Activated naive CD8-positive, alpha-beta T cell (primary cell): Measurements from ENCODE around the gene MEFV.
"Not testable (repeated sequence)": the region's sequence is repeated elsewhere in the genome, so short reads cannot be mapped to it uniquely, and the experiment has no call there.

Source experiments
- H3K27ac Mint-ChIP-seq: one replicate; pipeline ENCODE4 v1.8.0; 2021; ENCODE audit warnings: mixed read lengths
- H3K27me3 Mint-ChIP-seq: one replicate; pipeline ENCODE4 v1.8.0; 2021; ENCODE audit warnings: mixed read lengths
- H3K36me3 Mint-ChIP-seq: one replicate; pipeline ENCODE4 v1.8.0; 2021; ENCODE audit warnings: mixed read lengths
- H3K4me1 Mint-ChIP-seq: one replicate; pipeline ENCODE4 v1.8.0; 2021; ENCODE audit warnings: low read depth, mixed read lengths
- H3K4me3 Mint-ChIP-seq: one replicate; pipeline ENCODE4 v1.8.0; 2021; ENCODE audit warnings: mild to moderate bottlenecking, mixed read lengths
- H3K9me3 Mint-ChIP-seq: one replicate; pipeline ENCODE4 v1.8.0; 2021; ENCODE audit warnings: low read depth, mixed read lengths

Gene MEFV

DNA sequence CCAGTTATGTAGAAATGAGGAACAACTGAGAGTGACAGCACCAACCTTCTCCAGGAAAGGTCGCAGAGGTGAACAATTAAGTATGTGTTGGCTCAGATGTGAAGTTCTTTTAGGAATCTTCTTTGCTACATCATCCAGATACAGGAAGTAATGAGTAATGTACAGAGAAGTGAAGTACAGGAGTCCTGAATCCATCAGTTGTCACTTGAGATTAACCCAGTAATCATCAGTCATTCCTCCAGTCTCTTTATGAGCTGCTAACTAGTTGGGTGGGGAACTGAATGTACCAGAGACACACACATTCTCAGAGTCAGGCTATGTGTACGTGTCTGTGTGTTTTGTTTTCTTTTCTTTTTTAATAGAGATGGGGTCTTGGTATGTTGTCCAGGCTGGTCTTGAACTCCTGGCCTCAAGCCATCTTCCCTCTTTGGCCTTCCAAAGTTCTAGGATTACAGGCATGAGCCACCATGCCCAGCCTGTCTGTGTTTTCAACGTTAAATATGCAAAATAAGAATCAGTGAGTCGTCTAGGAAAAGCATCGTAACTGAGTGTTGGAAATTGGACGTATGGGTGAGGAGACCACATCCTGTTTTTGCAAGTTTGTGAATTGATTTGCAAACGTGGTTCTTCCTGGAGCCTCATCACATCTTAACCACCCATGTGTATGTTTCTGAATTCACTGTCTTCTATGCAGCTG lies 41.4 kb downstream of the MEFV start:
- Mint-ChIP-seq H3K27ac (peak overlapping the region; percentile 98), H3K9me3 (peaks cover 15% of the 10 kb centered on the region), H3K27me3 (no peaks in the 10 kb centered on the region), H3K4me3 (peak overlapping the region; percentile 41), H3K36me3 (peaks cover 16% of the 10 kb centered on the region), H3K4me1 (peaks cover 44% of the 10 kb centered on the region)

DNA sequence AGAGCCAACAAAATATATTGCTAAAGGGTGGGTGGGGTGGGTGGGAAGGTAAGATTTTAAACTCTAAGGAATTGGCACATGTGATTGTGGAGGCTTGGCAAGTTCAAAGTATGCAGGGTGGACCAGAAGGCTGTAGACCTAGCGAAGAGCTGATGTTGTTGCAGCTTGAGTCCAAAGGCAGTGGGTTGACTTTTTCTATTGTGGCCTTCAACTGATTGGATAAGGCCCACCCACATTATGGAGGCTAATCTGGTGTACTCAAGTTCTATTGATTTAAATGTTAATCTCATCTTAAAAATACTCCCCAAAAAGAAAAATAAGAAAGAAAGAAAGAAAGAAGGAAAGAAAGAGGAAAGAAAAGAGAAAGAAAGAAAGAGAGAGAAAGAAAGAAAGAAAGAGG lies 43.9 kb downstream of the MEFV start:
- Mint-ChIP-seq H3K27ac (no peak overlapping the region), H3K4me3 (no peak overlapping the region), H3K4me1 (peaks cover 41% of the 10 kb centered on the region), H3K9me3 (peaks cover 13% of the 10 kb centered on the region), H3K27me3 (no peaks in the 10 kb centered on the region), H3K36me3 (peaks cover 16% of the 10 kb centered on the region)

GRCh38 chr16:3212006-3212405 lies 44.4 kb downstream of the MEFV start:
- Mint-ChIP-seq H3K27ac (no peak overlapping the region), H3K4me1 (peaks cover 39% of the 10 kb centered on the region), H3K9me3 (peaks cover 12% of the 10 kb centered on the region), H3K36me3 (peaks cover 15% of the 10 kb centered on the region), H3K27me3 (no peaks in the 10 kb centered on the region), H3K4me3 (no peak overlapping the region)

DNA sequence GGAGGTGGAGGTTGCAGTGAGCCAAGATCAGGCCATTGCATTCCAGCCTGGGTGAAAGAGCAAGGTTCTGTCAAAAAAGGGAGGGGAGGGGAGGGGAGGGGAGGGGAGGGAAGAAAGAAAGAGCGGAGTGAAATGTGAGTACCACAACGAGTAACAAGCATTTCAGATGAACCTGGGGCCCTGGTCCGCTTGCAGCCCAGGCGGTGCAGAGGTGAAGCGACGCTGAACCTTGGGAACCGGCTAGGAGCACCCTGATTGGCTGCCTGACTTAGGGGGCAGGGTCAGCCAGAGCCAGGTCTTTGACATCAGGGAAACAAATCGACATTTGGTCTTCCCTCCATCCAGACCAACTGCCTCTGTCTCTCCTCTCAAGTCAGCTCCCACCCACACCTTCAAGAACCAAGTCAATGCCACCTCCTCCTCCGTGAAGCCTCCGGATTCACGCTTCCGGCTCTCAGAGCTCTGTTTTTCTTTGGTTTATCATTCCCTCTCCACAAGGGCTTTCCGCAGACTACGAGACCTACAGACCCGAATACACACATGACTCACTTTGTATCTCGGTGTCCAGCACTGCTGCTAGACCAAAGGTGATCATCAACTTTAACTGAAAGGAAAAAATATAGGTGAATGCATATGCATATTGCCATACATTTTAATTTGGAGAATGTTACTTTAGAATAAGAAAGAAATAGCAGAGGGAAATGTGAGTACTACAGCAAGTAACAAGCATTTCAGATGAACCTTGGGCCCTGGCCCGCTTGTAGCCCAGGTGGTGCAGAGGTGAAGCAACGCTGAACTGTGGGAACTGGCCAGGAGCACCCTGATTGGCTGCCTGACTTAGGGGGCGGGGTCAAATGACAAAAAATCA lies 49.1 kb downstream of the MEFV start:
- Mint-ChIP-seq H3K9me3 (peaks cover 4% of the 10 kb centered on the region), H3K27me3 (no peaks in the 10 kb centered on the region), H3K4me1 (peaks cover 5% of the 10 kb centered on the region), H3K4me3 (no peak overlapping the region), H3K36me3 (peaks cover 2% of the 10 kb centered on the region), H3K27ac (no peak overlapping the region)

DNA sequence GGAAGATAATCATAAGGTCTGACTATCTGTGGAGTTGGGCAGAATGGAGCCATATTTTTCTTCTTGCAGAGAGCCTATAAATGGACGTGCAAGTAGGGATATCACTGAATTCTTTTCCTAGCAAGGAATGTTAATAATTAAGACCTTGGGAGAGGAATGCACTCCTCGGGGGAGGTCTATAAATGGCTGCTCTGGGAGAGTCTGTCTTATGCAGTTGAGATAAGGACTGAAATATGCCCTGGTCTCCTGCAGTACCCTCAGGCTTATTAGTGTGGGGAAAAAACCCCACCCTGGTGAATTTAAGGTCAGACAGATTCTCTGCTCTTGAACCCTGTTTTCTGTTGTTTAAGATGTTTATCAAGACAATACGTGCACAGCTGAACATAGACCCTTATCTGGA lies 50.5 kb downstream of the MEFV start:
- not testable (repeated sequence) for H3K27ac Mint-ChIP-seq, H3K4me3 Mint-ChIP-seq, H3K4me1 Mint-ChIP-seq, H3K9me3 Mint-ChIP-seq, H3K27me3 Mint-ChIP-seq, H3K36me3 Mint-ChIP-seq

DNA sequence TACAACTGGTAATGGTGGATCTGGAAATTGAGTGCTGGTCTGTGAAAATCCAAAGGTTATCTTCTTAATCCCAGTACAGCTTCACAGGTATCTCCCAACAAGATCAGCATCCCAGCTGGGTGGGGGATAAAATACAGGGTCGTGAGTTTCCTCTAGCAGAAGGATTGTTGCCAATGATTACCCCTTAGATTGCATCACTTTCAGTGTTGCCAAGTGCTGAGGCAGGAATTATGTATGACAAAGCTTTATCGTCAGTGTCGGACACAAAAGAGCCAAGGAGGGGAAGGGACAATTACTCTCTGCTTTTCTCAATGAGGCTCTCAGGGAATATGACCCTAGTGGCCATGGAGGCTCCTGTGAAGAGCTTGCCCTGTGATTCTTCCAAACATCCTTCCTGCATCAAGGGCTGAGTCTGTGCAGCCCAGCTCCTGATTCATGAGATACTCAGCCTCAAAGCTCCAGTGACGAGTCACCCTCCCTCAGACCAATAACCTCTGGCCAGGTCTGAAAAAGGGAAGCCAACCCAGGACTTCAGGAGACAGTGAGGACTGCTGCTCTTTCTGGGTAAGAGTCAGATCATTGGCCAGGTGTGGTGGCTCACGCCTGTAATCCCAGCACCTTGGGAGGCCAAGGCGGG lies 53.4 kb downstream of the MEFV start:
- peaks cover 4% of the 10 kb centered on the region for H3K9me3 Mint-ChIP-seq
- H3K4me1 Mint-ChIP-seq: no peaks in the 10 kb centered on the region

DNA sequence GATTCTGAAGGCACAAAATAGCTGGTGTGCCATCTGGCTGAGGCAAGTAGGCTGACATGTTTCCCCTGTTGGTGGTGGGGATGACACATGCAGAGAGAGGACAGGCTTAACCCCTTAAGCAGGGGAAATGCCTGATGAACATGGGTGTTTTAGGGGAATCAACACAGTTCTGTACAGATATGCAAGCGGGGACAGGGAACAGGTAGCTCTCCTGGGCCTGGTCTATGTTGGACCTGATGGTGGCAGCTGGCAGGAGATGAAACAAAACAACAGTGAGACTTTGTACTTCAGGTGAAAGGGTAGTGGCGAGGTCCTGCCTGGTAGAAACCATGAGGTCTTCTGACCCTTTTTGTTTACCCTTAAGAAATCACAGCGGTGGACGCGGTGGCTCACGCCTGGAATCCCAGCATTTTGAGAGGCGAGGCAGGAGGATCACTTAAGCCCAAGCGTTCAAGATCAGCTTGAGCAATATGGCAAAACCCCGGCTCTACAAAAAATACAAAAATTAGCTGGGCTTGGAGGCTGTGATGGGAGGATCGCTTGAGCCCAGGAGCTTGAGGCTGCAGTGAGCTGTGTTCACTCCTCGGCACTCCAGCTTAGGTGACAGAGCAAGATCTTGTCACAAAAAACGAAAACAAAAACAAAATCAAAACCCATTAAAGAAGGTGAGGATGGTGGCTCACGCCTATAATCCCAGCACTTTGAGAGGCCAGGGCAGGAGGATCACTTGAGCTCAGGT lies 57.9 kb downstream of the MEFV start:
- Mint-ChIP-seq H3K27ac (no peak overlapping the region), H3K4me1 (no peaks in the 10 kb centered on the region), H3K27me3 (peaks cover 11% of the 10 kb centered on the region), H3K4me3 (no peak overlapping the region), H3K36me3 (peaks cover 2% of the 10 kb centered on the region), H3K9me3 (no peaks in the 10 kb centered on the region)

More for the DNA sequence above, 53.4 kb downstream of the MEFV start:
- peaks cover 2% of the 10 kb centered on the region for H3K36me3 Mint-ChIP-seq
- H3K4me3 Mint-ChIP-seq: no peak overlapping the region
- no peaks in the 10 kb centered on the region for H3K27me3 Mint-ChIP-seq
- no peak overlapping the region for H3K27ac Mint-ChIP-seq

DNA sequence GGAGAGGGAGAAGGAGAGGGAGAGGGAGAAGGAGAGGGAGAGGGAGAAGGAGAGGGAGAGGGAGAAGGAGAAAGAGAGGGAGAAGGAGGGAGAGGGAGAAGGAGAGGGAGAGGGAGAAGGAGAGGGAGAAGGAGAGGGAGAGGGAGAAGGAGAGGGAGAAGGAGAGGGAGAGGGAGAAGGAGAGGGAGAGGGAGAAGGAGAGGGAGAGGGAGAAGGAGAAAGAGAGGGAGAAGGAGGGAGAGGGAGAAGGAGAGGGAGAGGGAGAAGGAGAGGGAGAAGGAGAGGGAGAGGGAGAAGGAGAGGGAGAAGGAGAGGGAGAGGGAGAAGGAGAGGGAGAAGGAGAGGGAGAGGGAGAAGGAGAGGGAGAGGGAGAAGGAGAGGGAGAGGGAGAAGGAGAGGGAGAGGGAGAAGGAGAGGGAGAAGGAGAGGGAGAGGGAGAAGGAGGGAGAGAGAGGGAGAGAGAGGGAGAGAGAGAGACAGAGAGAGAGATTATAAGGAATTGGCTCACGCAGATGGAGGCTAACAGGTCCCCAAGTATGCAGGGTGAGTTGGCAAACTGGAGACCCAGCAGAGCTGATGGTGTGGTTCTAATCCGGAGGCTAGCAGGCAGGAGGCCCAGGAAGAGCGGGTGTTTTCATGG lies 58.6 kb downstream of the MEFV start:
- H3K27ac Mint-ChIP-seq, H3K36me3 Mint-ChIP-seq, H3K4me1 Mint-ChIP-seq, H3K4me3 Mint-ChIP-seq, H3K9me3 Mint-ChIP-seq: not testable (repeated sequence)
- peaks cover 11% of the 10 kb centered on the region for H3K27me3 Mint-ChIP-seq

DNA sequence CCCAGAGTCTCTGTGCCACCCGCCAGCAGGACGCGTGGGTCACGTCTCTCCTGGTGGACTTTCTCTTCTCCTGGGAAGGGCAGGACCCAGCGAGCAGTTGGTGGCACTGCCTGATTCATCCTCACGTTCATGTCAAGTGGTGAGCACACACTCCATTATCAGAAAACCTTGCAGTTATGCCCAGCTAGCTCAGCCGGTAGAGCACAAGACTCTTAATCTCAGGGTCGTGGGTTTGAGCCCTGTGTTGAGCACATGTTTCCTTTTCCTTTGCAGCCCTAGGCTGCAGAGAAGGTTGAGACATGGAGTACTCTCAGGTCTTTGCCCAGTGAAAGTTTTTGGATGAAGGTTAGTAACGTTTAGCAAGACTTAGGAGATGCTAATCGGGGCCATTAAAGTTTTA lies 60.5 kb downstream of the MEFV start:
- Mint-ChIP-seq H3K27me3 (peaks cover 18% of the 10 kb centered on the region), H3K4me1 (peaks cover 6% of the 10 kb centered on the region), H3K4me3 (no peak overlapping the region), H3K9me3 (no peaks in the 10 kb centered on the region), H3K27ac (no peak overlapping the region), H3K36me3 (peaks cover 2% of the 10 kb centered on the region)

- Mint-ChIP-seq H3K4me3 (no peak overlapping the region), H3K9me3 (no peaks in the 10 kb centered on the region), H3K27ac (no peak overlapping the region), H3K4me1 (peaks cover 14% of the 10 kb centered on the region), H3K36me3 (peaks cover 2% of the 10 kb centered on the region), H3K27me3 (peaks cover 23% of the 10 kb centered on the region)
These were observed 61.6 kb downstream of the MEFV start for GRCh38 chr16:3194792-3195191.

DNA sequence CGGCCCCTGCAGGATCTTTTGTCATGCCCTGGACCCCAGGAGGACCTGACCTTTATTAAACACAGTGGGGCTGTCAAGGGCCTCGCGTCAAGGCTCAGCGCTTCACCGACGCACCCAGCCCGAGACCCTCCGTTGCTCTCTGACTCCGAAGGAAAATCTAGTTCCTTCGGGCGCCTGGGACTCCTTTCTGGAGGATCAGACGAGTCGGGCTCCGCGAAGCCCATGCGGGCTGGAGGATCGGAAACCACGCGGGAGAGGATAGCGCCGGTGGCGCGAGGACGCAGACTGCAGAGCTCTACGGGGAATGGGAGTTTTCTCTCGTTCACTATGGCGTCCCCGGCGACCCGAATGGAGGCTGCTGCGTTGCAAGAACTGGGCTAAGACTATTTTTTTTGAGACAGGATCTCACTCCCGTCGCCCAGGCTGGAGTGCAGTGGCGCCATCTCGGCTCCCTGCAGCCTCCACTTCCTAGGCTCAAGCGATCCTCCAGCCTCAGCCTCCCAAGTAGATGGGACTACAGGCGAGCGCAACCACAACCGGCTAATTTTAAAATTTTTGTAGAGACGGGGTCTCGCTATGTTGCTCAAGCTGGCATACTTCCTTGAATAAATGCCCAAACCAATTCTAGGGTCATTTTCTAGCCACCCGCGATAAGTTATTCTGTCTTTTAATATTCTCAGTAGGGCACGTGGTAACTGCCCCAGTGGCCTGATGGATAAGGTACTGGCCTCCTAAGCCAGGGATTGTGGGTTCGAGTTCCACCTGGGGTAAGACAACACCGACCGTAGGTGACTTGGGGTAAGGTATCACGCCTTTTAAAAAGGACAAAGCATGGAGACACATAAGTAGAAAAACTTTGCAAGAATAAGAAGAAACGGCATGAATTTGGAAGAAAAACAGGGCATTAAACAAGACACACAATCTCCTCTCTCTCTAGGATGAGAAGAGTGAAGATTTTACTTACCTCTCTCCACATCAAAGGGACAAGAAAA lies 62.9 kb downstream of the MEFV start:
- Mint-ChIP-seq H3K27me3 (peaks cover 29% of the 10 kb centered on the region), H3K27ac (no peak overlapping the region), H3K9me3 (no peaks in the 10 kb centered on the region), H3K4me3 (no peak overlapping the region), H3K4me1 (peaks cover 23% of the 10 kb centered on the region), H3K36me3 (peaks cover 2% of the 10 kb centered on the region)

DNA sequence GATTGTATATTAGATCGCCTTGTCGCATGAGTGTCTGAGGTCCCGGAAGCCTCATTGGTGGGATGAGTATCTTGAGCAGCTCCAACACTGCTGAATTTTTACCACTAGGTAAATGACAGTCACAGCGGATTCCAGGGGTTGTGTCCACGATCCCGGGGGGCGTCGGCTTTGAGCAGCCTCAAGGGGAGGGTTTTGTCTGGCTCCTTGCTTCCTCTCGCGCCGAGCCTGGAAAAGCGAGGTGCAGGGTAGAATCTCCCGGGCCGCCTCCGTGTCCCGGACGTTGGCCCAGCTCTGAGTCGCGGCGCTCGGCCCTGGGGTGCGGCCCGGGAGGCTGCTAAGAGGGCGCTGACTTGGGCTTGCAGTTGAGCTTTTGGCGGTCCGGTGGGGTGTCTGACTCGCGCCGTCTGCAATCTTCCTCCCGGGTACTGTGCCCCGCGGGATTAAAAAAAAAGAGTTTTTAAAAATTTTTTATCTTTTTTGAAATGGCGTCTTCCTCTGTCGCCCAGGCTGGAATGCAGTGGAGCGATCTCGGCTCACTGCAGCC lies 63.9 kb downstream of the MEFV start:
- Mint-ChIP-seq H3K27ac (no peak overlapping the region), H3K4me3 (no peak overlapping the region), H3K36me3 (peaks cover 2% of the 10 kb centered on the region), H3K9me3 (no peaks in the 10 kb centered on the region), H3K27me3 (peaks cover 29% of the 10 kb centered on the region), H3K4me1 (peaks cover 32% of the 10 kb centered on the region)
